ENCODE data around the gene FADS1.

Gene FADS1

GRCh38 chr11:61811831-61812230 is 5.0 kb downstream of the FADS1 start:
- H3K4me3 ChIP-seq (ENCODE audit: low read length): no peak overlapping the region
- 0 out of 2 replicates have a peak, but pooled peaks cover 2% of the 10 kb centered on the region for H3F3A ChIP-seq (ENCODE audit: control insufficient read depth, insufficient read depth)
- no peaks in the 10 kb centered on the region for H3K9me2 ChIP-seq (replicated peaks; ENCODE audit: control insufficient read depth, low read length)
- H3K27me3 ChIP-seq (ENCODE audit: control insufficient read depth, low read length): no peaks in the 10 kb centered on the region
- H4K20me1 ChIP-seq (ENCODE audit: control insufficient read depth, insufficient read depth, low read depth, low read length): no peaks in the 10 kb centered on the region; the same call in 1 of the 2 replicates
- peaks cover 93% of the 10 kb centered on the region for H3K36me3 ChIP-seq (ENCODE audit: control insufficient read depth, low read length)
- no peaks in the 10 kb centered on the region for H3K9me3 ChIP-seq (ENCODE audit: control insufficient read depth, insufficient read depth, low read length)
- TF ChIP-seq CTCF (IDR thresholded peaks at IDR 0.05; ENCODE audit: low read depth, low read length, poor library complexity, severe bottlenecking) (no peak), EZH2phosphoT487 (IDR thresholded peaks at IDR 0.05; ENCODE audit: borderline replicate concordance, low read length) (no peak)
- H3K4me1 ChIP-seq (ENCODE audit: control insufficient read depth, low read length): peaks cover 11% of the 10 kb centered on the region
- H3K79me2 ChIP-seq (ENCODE audit: control insufficient read depth, low read length): peaks cover 40% of the 10 kb centered on the region
- no peak overlapping the region for H3K27ac ChIP-seq (ENCODE audit: low read depth, low read length)
- no peak overlapping the region for H3K4me2 ChIP-seq (ENCODE audit: low read length)

GRCh38 chr11:61810671-61811175 is 6.1 kb downstream of the FADS1 start:
- no peaks in the 10 kb centered on the region for H3K9me2 ChIP-seq (replicated peaks; ENCODE audit: control insufficient read depth, low read length)
- H3K9me3 ChIP-seq (ENCODE audit: control insufficient read depth, insufficient read depth, low read length): no peaks in the 10 kb centered on the region
- peaks cover 32% of the 10 kb centered on the region for H3K79me2 ChIP-seq (ENCODE audit: control insufficient read depth, low read length)
- no peak overlapping the region for H3K4me2 ChIP-seq (ENCODE audit: low read length)
- H3K4me1 ChIP-seq (ENCODE audit: control insufficient read depth, low read length): peaks cover 11% of the 10 kb centered on the region
- H3K36me3 ChIP-seq (ENCODE audit: control insufficient read depth, low read length): peaks cover 93% of the 10 kb centered on the region
- H4K20me1 ChIP-seq (ENCODE audit: control insufficient read depth, insufficient read depth, low read depth, low read length): no peaks in the 10 kb centered on the region; the same call in 1 of the 2 replicates
- TF ChIP-seq CTCF (IDR thresholded peaks at IDR 0.05; ENCODE audit: low read depth, low read length, poor library complexity, severe bottlenecking): no peak
- H3K27me3 ChIP-seq (ENCODE audit: control insufficient read depth, low read length): no peaks in the 10 kb centered on the region
- H3F3A ChIP-seq (ENCODE audit: control insufficient read depth, insufficient read depth): 0 out of 2 replicates have a peak, but pooled peaks cover 2% of the 10 kb centered on the region
- H3K4me3 ChIP-seq (ENCODE audit: low read length): no peak overlapping the region
- H3K27ac ChIP-seq (ENCODE audit: low read depth, low read length): no peak overlapping the region

GRCh38 chr11:61806785-61807184 is 10.0 kb downstream of the FADS1 start:
- H3K27me3 ChIP-seq (ENCODE audit: control insufficient read depth, low read length): no peaks in the 10 kb centered on the region
- no peak overlapping the region for H3K4me2 ChIP-seq (ENCODE audit: low read length)
- H3F3A ChIP-seq (ENCODE audit: control insufficient read depth, insufficient read depth): no peaks in the 10 kb centered on the region
- H3K27ac ChIP-seq (ENCODE audit: low read depth, low read length): no peak overlapping the region
- peaks cover 96% of the 10 kb centered on the region for H3K36me3 ChIP-seq (ENCODE audit: control insufficient read depth, low read length)
- H3K9me2 ChIP-seq (replicated peaks; ENCODE audit: control insufficient read depth, low read length): no peaks in the 10 kb centered on the region
- H4K20me1 ChIP-seq (ENCODE audit: control insufficient read depth, insufficient read depth, low read depth, low read length): no peaks in the 10 kb centered on the region; the same call in 1 of the 2 replicates
- no peaks in the 10 kb centered on the region for H3K9me3 ChIP-seq (ENCODE audit: control insufficient read depth, insufficient read depth, low read length)
- no peak for TF ChIP-seq EZH2phosphoT487 (IDR thresholded peaks at IDR 0.05; ENCODE audit: borderline replicate concordance, low read length)
- H3K79me2 ChIP-seq (ENCODE audit: control insufficient read depth, low read length): peaks cover 16% of the 10 kb centered on the region
- no peak overlapping the region for H3K4me3 ChIP-seq (ENCODE audit: low read length)
- no peaks in the 10 kb centered on the region for H3K4me1 ChIP-seq (ENCODE audit: control insufficient read depth, low read length)

GRCh38 chr11:61805146-61805545 is 11.7 kb downstream of the FADS1 start:
- Histone ChIP-seq H3K36me3 (ENCODE audit: control insufficient read depth, low read length) (peaks cover 96% of the 10 kb centered on the region), H3K79me2 (ENCODE audit: control insufficient read depth, low read length) (peaks cover 29% of the 10 kb centered on the region), H3K4me2 (ENCODE audit: low read length) (no peak overlapping the region), H3F3A (ENCODE audit: control insufficient read depth, insufficient read depth) (peaks cover 10% of the 10 kb centered on the region), H3K4me3 (ENCODE audit: low read length) (no peak overlapping the region), H3K9me3 (ENCODE audit: control insufficient read depth, insufficient read depth, low read length) (no peaks in the 10 kb centered on the region), H4K20me1 (ENCODE audit: control insufficient read depth, insufficient read depth, low read depth, low read length) (no peaks in the 10 kb centered on the region; the same call in 1 of the 2 replicates), H3K4me1 (ENCODE audit: control insufficient read depth, low read length) (no peaks in the 10 kb centered on the region), H3K27me3 (ENCODE audit: control insufficient read depth, low read length) (no peaks in the 10 kb centered on the region), H3K27ac (ENCODE audit: low read depth, low read length) (no peak overlapping the region), H3K9me2 (replicated peaks; ENCODE audit: control insufficient read depth, low read length) (no peaks in the 10 kb centered on the region)
- TF ChIP-seq CTCF (IDR thresholded peaks at IDR 0.05; ENCODE audit: low read depth, low read length, poor library complexity, severe bottlenecking) (no peak), EZH2phosphoT487 (IDR thresholded peaks at IDR 0.05; ENCODE audit: borderline replicate concordance, low read length) (no peak)
